GM06990 (cell line): ENCODE data around the gene RARA.

ENCODE experiments used
- DNase-seq: peaks from one replicate; pipeline ENCODE4 v3.0.0-alpha.2; 2011; ENCODE audit not compliant: insufficient read length; ENCODE audit errors: extremely low read depth
- H3K27me3 ChIP-seq: replicated peaks from 2 replicates; pipeline ENCODE4 v1.6.0; 2011; ENCODE audit warnings: low read length; ENCODE audit not compliant: control insufficient read depth, insufficient read depth
- H3K36me3 ChIP-seq: 2 replicates; pipeline ENCODE4 v1.5.1; 2011; ENCODE audit warnings: low read length; ENCODE audit not compliant: control insufficient read depth, insufficient read depth
- H3K4me3 ChIP-seq: replicated peaks from 2 replicates; pipeline ENCODE4 v1.5.1; 2011; ENCODE audit warnings: low read depth, mild to moderate bottlenecking, control low read depth, low read length
- CTCF ChIP-seq: IDR thresholded peaks from 2 replicates; pipeline ENCODE4 v1.5.1; 2011; ENCODE audit warnings: low read length, control low read depth, mild to moderate bottlenecking, inconsistent platforms; ENCODE audit not compliant: insufficient read depth, poor library complexity, severe bottlenecking

Gene RARA

GRCh38 chr17:40352237-40352778 is 43.3 kb downstream of the RARA start:
- DNase-seq = no peak
- H3K4me3 ChIP-seq = no peak overlapping the region
- H3K27me3 ChIP-seq = no peaks in the 10 kb centered on the region
- H3K36me3 ChIP-seq = peaks cover 50% of the 10 kb centered on the region
- TF ChIP-seq CTCF = no peak

GRCh38 chr17:40352779-40353394 is 43.9 kb downstream of the RARA start:
- Histone ChIP-seq H3K27me3 (no peaks in the 10 kb centered on the region), H3K4me3 (no peak overlapping the region), H3K36me3 (peaks cover 50% of the 10 kb centered on the region)
- DNase-seq = no peak
- TF ChIP-seq CTCF = no peak

- no peak for TF ChIP-seq CTCF
- Histone ChIP-seq H3K4me3 (no peak overlapping the region), H3K36me3 (peaks cover 38% of the 10 kb centered on the region), H3K27me3 (no peaks in the 10 kb centered on the region)
- no peak for DNase-seq
These were observed 45.5 kb downstream of the RARA start for GRCh38 chr17:40354221-40355122.

- peak; percentile 80 for DNase-seq
- H3K27me3 ChIP-seq = no peaks in the 10 kb centered on the region; the same call in 1 of the 2 replicates
- peak; percentile 93 for TF ChIP-seq CTCF
- peaks cover 32% of the 10 kb centered on the region for H3K36me3 ChIP-seq
- no peak overlapping the region for H3K4me3 ChIP-seq
These were observed 46.3 kb downstream of the RARA start for GRCh38 chr17:40355123-40355803.

- Histone ChIP-seq H3K36me3 (peaks cover 26% of the 10 kb centered on the region), H3K27me3 (no peaks in the 10 kb centered on the region; the same call in 1 of the 2 replicates), H3K4me3 (no peak overlapping the region)
- DNase-seq = no peak
- TF ChIP-seq CTCF = no peak
These were observed 47.1 kb downstream of the RARA start for GRCh38 chr17:40355804-40356758.
